AG10803 (cell line): ENCODE measurements around the gene SPIN1.

Experiments used
- DNase-seq: peaks from one replicate; pipeline ENCODE4 v3.0.0; 2010; ENCODE audit warnings: low read depth
- H3K4me3 ChIP-seq: 2 replicates; pipeline ENCODE4 v1.5.1; 2011; ENCODE audit warnings: mild to moderate bottlenecking, low read length, control low read depth
- CTCF ChIP-seq: conservative IDR thresholded peaks from 2 replicates; pipeline ENCODE4 v1.5.1; 2011; ENCODE audit warnings: mild to moderate bottlenecking, low read length, control low read depth, inconsistent platforms

Gene SPIN1

GRCh38 chr9:88443480-88444113 lies 55.4 kb downstream of the SPIN1 start:
- no peak for DNase-seq
- H3K4me3 ChIP-seq: no peak overlapping the region
- no peak for TF ChIP-seq CTCF

- TF ChIP-seq CTCF: no peak
- H3K4me3 ChIP-seq: no peak overlapping the region
Measured at GRCh38 chr9:88446728-88447127, 58.5 kb downstream of the SPIN1 start.

GRCh38 chr9:88447431-88447830 lies 59.2 kb downstream of the SPIN1 start:
- H3K4me3 ChIP-seq: no peak overlapping the region
- DNase-seq: no peak
- TF ChIP-seq CTCF: no peak

More at GRCh38 chr9:88446728-88447127, 58.5 kb downstream of the SPIN1 start:
- DNase-seq: no peak

GRCh38 chr9:88451160-88451559 lies 62.9 kb downstream of the SPIN1 start:
- DNase-seq: no peak
- H3K4me3 ChIP-seq: no peak overlapping the region
- no peak for TF ChIP-seq CTCF

GRCh38 chr9:88458716-88459465 lies 70.6 kb downstream of the SPIN1 start:
- peak; percentile 97 for DNase-seq
- no peak overlapping the region for H3K4me3 ChIP-seq
- TF ChIP-seq CTCF: no peak

- no peak for TF ChIP-seq CTCF
- DNase-seq: peak; percentile 11
- H3K4me3 ChIP-seq: no peak overlapping the region
Measured at GRCh38 chr9:88460587-88461332, 72.5 kb downstream of the SPIN1 start.
